ENCODE results near the gene DKK3.
"Not testable (repeated sequence)": the region's sequence is repeated elsewhere in the genome, so short reads cannot be mapped to it uniquely, and the experiment has no call there.

The DKK3 gene

GRCh38 chr11:12007769-12008737, at the start of gene DKK3:
Gene DKK3 (minus strand): TSS chr11:12008626. CDS start chr11:12008582, 44 bp downstream.
- DNase-seq (ENCODE audit: low read depth) = peak; percentile 42

DNA sequence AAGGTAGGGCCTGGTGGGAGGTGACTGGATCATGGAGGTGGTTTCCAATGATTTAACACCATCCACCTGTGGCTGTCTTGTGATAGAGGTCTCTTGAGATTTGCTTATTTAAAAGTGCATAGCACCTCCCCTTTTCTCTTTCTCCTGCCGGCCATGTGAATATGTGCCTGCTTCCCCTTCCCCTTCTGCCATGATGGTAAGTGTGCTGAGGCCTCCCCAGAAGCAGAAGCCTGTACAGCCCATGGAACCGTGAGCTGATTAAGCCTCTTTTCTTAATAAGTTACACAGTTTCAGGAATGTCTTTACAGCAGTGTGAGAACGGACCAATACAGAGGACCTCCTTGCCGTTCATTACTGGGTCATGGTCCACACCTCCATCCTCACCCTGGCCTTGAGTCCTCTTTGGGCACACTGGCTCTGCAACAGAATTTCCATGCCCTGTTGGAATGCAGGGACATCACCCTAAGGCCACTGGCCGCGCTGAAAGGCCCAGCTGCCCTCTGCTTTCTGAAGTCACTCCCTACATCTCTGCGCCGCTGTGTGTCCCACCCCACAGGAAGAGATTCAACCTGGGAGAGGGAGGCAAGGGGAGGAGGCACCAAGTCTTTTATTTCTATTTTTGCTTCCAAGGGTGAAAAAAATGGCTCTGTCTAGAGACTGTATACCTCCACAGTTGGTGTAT, 49.0 kb upstream of the DKK3 start:
- no peak for DNase-seq (ENCODE audit: low read depth)

DNA sequence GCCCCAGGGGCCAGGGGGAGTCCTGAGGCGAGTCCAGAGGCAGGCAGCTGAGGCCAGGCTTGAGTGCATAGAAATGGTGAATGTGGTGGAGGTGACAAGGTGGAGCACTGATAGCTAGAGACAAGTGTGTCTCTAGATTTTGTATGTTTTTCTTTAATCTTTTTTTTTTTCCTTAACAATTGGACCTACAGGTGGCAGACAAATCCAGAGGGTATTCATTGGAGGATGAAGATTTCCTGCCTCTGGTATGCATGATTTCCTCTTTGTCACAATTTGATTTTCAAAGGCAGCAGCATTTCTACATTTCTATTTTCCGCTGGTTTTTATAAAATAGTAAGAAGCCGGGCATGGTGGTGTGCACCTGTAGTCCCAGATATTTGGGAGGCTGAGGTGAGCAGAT, 47.7 kb upstream of the DKK3 start:
- no peak for DNase-seq (ENCODE audit: low read depth)

DNA sequence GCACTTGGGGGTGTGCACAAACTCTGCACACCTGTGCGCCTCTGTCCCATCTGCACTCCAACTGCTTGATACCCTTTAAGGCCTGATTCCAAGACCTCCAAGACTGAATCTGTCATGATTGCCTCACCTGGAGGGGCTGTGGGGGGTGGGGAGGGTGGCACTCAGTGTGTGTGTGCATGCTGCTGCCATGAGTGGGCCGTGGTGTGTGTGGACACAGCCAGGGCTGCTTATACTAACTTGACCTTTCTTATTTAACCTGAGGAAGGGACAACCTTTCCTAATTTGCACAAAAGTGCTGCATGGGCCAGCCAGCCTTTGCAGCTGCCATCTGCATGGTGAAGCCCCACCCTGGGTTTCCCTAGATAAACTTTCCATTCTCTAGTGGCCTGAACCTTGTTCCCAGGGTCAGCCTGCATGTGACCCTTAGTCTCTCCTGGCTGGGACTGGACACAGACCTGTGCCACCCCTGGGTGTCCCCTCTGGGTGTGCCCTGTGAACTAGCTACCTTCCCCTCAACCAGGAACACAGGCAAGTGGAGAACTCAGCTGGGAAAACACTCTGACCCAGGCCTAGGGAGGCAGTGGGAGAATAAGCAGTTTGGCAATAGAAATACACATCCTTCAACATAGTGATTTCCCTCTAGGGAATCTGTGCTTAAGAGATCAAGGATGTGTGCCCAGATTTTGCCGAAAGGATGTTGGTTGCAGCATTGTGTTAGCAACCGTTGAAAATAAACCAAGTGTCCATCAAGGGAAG, 45.4 kb upstream of the DKK3 start:
- DNase-seq (ENCODE audit: low read depth) = peak; percentile 92

GRCh38 chr11:12052676-12053605, 44.5 kb upstream of the DKK3 start:
- no peak for DNase-seq (ENCODE audit: low read depth)

DNA sequence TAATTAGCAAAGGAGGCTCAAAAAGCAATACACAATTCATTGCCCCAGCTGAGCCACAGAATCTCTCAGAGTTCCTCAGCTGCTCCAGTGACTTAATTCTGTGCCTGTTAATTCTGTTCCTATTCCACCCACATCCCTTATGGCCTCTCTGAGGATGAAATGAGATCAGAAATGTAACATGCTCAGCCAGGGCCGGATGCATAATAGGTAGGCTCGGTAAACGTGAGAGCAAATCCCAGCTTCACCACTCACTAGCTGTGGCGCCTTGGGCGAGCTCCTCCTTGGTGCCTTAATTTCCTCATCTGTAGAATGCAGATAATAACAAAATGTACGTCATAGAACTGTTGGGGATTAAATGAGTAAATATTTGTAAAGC, 42.8 kb upstream of the DKK3 start:
- DNase-seq (ENCODE audit: low read depth) = no peak

DNA sequence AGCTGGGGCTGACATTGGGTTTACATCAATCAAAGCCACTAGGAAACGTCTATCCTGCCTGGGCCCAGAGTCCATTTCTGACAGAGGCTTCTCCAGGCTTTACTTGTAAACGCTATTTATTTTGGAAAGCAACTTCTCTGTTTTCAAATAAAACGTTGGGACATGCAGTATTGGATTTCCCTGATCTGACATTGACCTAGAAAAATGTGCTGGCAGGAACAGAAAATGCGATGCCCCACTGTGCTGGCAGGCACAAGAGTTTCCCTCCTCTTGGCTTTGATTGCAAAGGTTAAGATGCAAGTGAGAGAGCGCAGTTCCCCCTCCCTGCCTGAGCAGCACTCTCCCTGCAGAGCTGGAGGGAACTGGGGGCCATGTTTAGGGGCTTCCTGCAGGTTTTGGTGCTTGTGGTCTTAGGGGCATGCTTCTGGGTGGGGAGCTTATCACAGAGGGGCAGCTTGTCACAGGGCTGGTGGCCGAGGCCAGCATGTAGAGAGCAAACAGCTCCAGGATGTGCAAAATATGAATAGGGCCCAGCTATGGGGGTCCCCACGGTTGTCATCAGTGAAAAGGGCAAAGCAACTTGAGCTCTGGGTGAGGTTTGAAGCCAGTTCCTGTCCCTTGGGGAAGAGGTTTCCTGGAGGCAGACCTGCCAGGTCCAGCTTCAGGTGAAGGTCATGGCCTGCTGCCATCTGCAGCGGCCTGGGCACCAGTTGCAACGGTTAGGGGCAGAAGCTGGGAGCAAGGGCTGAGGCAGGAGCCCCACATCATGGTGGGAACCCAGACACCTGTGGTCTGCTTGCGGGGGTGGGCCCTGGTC, 42.3 kb upstream of the DKK3 start:
- peak; percentile 92 for DNase-seq (ENCODE audit: low read depth)

DNA sequence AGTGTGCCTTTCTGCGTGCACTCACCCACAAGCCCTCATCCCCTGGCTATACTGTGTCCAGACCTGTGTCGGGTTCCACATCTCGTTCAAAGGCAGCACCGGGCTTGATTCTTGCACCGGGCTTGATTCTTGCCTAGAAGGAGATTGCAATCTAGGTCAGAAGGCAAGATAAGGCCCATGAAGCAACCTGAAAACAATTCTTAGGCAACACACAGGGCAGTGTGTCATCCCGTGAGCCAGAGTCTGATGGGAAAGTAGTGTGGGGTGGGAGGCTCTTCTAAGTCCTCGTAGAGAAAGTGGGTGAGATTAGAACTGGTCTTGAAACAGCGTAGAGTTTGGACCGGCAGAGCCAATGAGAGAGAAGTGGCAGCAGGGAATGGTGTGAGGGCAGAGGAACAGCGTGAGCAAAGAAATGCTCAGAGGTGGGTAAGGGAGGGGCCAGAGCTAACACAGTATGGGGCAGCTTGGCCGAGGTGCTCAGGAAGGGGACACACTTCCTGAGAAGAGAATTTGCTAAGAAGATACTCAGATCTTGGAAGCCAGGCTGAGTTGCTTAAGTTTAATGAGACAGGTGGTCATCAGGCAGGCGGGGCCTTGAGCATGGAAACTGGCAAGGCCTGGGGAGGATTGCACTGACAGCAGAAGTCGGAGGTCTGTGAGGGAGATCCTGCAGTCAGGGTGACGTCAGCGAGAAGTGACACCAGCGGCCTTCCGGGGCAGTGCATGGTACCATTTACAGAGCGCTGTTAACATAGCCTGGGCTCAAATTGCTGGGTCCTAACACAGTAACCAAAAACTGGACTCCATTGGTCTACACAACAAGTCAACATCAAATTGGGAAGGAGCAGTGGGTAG, 40.7 kb upstream of the DKK3 start:
- DNase-seq (ENCODE audit: low read depth) = no peak

DNA sequence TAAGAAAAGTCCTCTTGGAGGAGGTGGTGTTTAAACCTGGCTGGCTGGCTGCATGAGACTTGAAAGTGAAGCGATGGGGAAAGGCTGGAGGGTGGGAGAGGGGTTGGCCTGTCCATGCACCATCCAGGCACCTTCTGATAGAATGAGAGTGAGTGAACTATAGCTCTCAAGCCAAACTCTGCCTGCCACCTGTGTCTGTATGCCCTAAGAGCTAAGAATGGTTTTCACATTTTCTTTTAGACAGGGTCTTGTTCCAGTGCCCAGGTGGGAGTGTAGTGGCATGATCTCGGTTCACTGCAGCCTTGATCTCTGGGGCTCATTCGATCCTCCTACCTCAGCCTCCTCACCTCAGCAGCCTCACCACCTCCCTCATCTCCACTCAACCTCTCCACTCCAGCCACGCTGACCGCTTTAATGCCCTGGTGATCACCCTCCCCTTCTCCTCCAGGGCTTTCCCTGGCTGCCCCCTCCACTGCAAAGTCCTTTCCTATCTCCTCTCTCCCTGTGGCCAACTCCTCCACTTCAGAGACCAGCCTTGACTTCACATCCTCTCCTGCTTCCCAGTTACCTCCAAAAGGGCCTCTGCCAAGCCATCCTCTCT, 38.3 kb upstream of the DKK3 start:
- no peak for DNase-seq (ENCODE audit: low read depth)

- DNase-seq (ENCODE audit: low read depth) = no peak
These were observed 37.6 kb upstream of the DKK3 start for GRCh38 chr11:12045914-12046635.

- no peak for DNase-seq (ENCODE audit: low read depth)
These were observed 36.4 kb upstream of the DKK3 start for GRCh38 chr11:12044799-12045198.

GRCh38 chr11:12043959-12044791, 35.7 kb upstream of the DKK3 start:
- peak; percentile 74 for DNase-seq (ENCODE audit: low read depth)

DNA sequence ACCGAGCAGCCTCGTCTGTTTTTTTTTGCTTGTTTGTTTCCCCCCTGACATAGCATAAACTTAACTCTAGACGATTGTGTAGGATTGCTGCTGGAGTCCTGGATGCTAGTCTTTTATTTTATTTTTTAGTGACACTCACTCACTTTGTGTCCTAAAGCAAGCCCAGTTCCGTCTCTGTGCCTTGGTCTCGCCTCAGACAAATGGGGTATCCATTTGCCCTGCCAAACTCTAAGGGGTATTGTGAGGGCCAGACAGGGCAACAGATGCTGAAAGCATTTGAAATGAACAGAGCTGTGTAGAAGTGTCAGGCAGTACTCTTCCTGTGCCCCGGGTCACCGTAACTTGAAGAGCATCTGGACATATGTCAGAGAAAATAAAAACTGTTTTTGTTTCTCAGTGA, 34.8 kb upstream of the DKK3 start:
- no peak for DNase-seq (ENCODE audit: low read depth)

- peak; percentile 80 for DNase-seq (ENCODE audit: low read depth)
These were observed 33.8 kb upstream of the DKK3 start for GRCh38 chr11:12042215-12042676.

DNA sequence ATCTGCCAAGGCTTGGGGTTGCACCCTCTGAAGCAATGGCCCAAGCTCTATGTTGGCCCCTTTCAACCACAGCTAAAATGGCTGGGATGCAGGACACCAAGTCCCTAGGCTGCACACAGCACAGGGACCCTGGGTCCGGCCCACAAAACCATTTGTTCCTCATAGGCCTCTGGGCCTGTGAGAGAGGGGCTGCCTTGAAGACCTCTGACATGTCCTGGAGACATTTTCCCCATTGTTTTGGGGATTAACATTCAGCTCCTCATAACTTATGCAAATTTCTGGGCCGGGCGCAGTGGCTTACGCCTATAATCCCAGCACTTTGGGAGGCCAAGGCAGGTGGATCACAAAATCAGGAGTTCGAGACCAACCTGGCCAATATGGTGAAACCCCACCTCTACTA, 32.3 kb upstream of the DKK3 start:
- not testable (repeated sequence) for DNase-seq (ENCODE audit: low read depth)

- no peak for DNase-seq (ENCODE audit: low read depth)
These were observed 24.5 kb upstream of the DKK3 start for GRCh38 chr11:12032968-12033367.

DNA sequence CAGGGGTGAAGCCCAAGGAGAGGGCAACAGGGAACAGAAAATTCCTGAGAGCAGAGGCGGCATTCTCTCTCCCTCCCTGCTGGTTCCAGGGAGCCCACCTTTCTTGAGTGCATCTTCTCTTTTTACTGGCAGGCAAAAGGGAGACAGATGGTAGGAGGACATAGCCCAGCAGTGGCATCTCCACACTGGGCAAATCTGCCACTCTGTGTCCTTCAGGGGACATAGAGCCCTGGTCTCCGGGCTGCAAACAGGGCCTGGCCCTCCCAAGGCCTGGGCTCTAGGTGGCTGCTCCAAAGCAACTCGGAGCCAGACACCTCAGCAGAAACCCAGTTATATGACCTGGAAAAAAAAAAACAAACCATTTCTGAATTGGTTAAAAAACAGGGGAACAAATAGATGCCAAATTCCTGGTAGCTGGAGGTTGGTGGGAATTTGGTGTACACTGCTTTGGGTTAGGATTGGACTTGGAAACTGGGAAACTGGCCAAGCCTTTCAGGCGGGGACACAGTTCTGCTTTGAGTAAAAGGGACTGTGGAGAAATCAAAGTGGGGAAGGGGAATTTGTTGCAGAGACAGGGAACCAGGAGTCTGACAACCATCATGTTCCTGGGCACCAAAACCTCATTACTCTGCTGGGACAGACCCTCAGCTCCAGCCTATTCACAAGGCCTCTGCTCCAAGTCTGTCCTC, 23.6 kb upstream of the DKK3 start:
- DNase-seq (ENCODE audit: low read depth) = no peak

Measured in fibroblast of gingiva (primary cell).